ENCODE results near the gene NLRC3. TPM values are rescaled to one million over a fixed set of nuclear protein-coding genes. Genes with fewer than 3 reads are reported as not detected.

The NLRC3 gene
- total RNA-seq, 1 experiment from 2014 or later: not detected

GRCh38 chr16:3536271-3536731 is 40.9 kb downstream of the NLRC3 start:
- Histone ChIP-seq H3K4me2 (ENCODE audit: low read length) (no peak overlapping the region), H4K20me1 (ENCODE audit: low read length) (no peaks in the 10 kb centered on the region), H3K27ac (ENCODE audit: low read length) (no peak overlapping the region), H3K4me3 (ENCODE audit: low read length) (no peak overlapping the region), H3F3A (ENCODE audit: low read length, unreplicated experiment) (no peaks in the 10 kb centered on the region), H3K36me3 (ENCODE audit: low read depth, low read length) (no peaks in the 10 kb centered on the region), H3K9ac (ENCODE audit: low read length) (no peak overlapping the region), H3K9me3 (ENCODE audit: low read length) (no peaks in the 10 kb centered on the region), H3K4me1 (ENCODE audit: insufficient read depth, low read length) (no peaks in the 10 kb centered on the region), H2AFZ (ENCODE audit: low read length) (no peak overlapping the region), H3K79me2 (ENCODE audit: low read length) (no peaks in the 10 kb centered on the region), H3K9me2 (replicated peaks; ENCODE audit: low read length) (no peaks in the 10 kb centered on the region), H3K27me3 (ENCODE audit: low read length) (no peaks in the 10 kb centered on the region)
- POLR2A ChIA-PET (ENCODE audit: unreplicated experiment): no interaction called here
- intact Hi-C loops (cut with micrococcal nuclease): no loop called here
- TF ChIP-seq EZH2phosphoT487 (IDR thresholded peaks at IDR 0.05; ENCODE audit: borderline replicate concordance, low read length): no peak
- no peak for TF ChIP-seq CTCF (conservative IDR thresholded peaks at IDR 0.05; ENCODE audit: low read depth, low read length)
- TF ChIP-seq EZH2 (IDR thresholded peaks at IDR 0.05; ENCODE audit: low read length, unreplicated experiment): no peak
- no peak for DNase-seq
- CTCF ChIA-PET: no interaction called here
- no peak for ATAC-seq
- BruUV-seq (replicated peaks): no TSS peak

- H3K9me3 ChIP-seq (ENCODE audit: low read length): no peaks in the 10 kb centered on the region
- H3K27me3 ChIP-seq (ENCODE audit: low read length): no peaks in the 10 kb centered on the region
- no peaks in the 10 kb centered on the region for H3K79me2 ChIP-seq (ENCODE audit: low read length)
- H3F3A ChIP-seq (ENCODE audit: low read length, unreplicated experiment): no peaks in the 10 kb centered on the region
- ChIA-PET POLR2A (ENCODE audit: unreplicated experiment) (no interaction called here), CTCF (no interaction called here)
- H3K9me2 ChIP-seq (replicated peaks; ENCODE audit: low read length): no peaks in the 10 kb centered on the region
- TF ChIP-seq EZH2phosphoT487 (IDR thresholded peaks at IDR 0.05; ENCODE audit: borderline replicate concordance, low read length) (no peak), EZH2 (IDR thresholded peaks at IDR 0.05; ENCODE audit: low read length, unreplicated experiment) (no peak), CTCF (conservative IDR thresholded peaks at IDR 0.05; ENCODE audit: low read depth, low read length) (no peak)
- ATAC-seq (no peak), DNase-seq (no peak)
- H4K20me1 ChIP-seq (ENCODE audit: low read length): no peaks in the 10 kb centered on the region
- no peak overlapping the region for H3K9ac ChIP-seq (ENCODE audit: low read length)
- H3K4me3 ChIP-seq (ENCODE audit: low read length): no peak overlapping the region
- no peaks in the 10 kb centered on the region for H3K36me3 ChIP-seq (ENCODE audit: low read depth, low read length)
- H2AFZ ChIP-seq (ENCODE audit: low read length): no peak overlapping the region
- intact Hi-C loops (cut with micrococcal nuclease): no loop called here
- BruUV-seq (replicated peaks): no TSS peak
- H3K27ac ChIP-seq (ENCODE audit: low read length): no peak overlapping the region
- H3K4me1 ChIP-seq (ENCODE audit: insufficient read depth, low read length): peaks cover 3% of the 10 kb centered on the region; the same call in 1 of the 2 replicates
- no peak overlapping the region for H3K4me2 ChIP-seq (ENCODE audit: low read length)
Measured at GRCh38 chr16:3534126-3534525, 43.1 kb downstream of the NLRC3 start.

DNA sequence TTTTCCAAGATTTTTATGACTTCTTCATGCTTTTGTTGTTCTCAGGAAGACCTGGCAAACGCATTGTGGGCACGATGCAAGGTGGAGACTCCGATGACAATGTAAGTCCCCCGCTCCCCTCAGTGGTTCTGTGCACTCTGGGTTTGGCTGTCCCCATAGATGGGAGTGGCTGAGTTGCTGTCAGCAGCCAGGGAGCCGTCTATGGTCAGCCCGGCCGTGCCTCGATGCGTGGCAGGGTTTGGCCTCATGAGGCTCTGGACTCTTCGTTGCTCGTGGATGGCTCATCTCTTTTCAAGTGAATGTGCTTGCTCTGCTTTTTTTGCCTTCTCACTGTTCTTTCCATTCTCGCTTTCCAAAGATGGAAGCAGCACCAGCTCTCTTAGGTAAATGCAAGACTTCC is 44.5 kb downstream of the NLRC3 start:
- Histone ChIP-seq H3K4me3 (ENCODE audit: low read length) (no peak overlapping the region), H2AFZ (ENCODE audit: low read length) (no peak overlapping the region), H3K4me2 (ENCODE audit: low read length) (no peak overlapping the region), H3K9me2 (replicated peaks; ENCODE audit: low read length) (no peaks in the 10 kb centered on the region), H3K36me3 (ENCODE audit: low read depth, low read length) (no peaks in the 10 kb centered on the region), H3K27ac (ENCODE audit: low read length) (no peak overlapping the region), H3K79me2 (ENCODE audit: low read length) (no peaks in the 10 kb centered on the region), H3K9me3 (ENCODE audit: low read length) (no peaks in the 10 kb centered on the region), H4K20me1 (ENCODE audit: low read length) (no peaks in the 10 kb centered on the region), H3K4me1 (ENCODE audit: insufficient read depth, low read length) (peaks cover 3% of the 10 kb centered on the region; the same call in 1 of the 2 replicates), H3K27me3 (ENCODE audit: low read length) (no peaks in the 10 kb centered on the region), H3F3A (ENCODE audit: low read length, unreplicated experiment) (no peaks in the 10 kb centered on the region), H3K9ac (ENCODE audit: low read length) (no peak overlapping the region)
- POLR2A ChIA-PET (ENCODE audit: unreplicated experiment): no interaction called here
- no TSS peak for BruUV-seq (replicated peaks)
- CTCF ChIA-PET: no interaction called here
- DNase-seq: no peak
- intact Hi-C loops (cut with micrococcal nuclease): no loop called here
- TF ChIP-seq CTCF (conservative IDR thresholded peaks at IDR 0.05; ENCODE audit: low read depth, low read length): no peak
- TF ChIP-seq EZH2phosphoT487 (IDR thresholded peaks at IDR 0.05; ENCODE audit: borderline replicate concordance, low read length): no peak
- TF ChIP-seq EZH2 (IDR thresholded peaks at IDR 0.05; ENCODE audit: low read length, unreplicated experiment): no peak
- no peak for ATAC-seq

All from PC-3 (cell line).